GM06990 (cell line): ENCODE data around the gene TSC22D3.
"Not testable (repeated sequence)": the region's sequence is repeated elsewhere in the genome, so short reads cannot be mapped to it uniquely, and the experiment has no call there.

Experiments
- DNase-seq: peaks from one replicate; pipeline ENCODE4 v3.0.0-alpha.2; 2011; ENCODE audit not compliant: insufficient read length; ENCODE audit errors: extremely low read depth
- H3K27me3 ChIP-seq: replicated peaks from 2 replicates; pipeline ENCODE4 v1.6.0; 2011; ENCODE audit warnings: low read length; ENCODE audit not compliant: control insufficient read depth, insufficient read depth
- H3K36me3 ChIP-seq: 2 replicates; pipeline ENCODE4 v1.5.1; 2011; ENCODE audit warnings: low read length; ENCODE audit not compliant: control insufficient read depth, insufficient read depth
- H3K4me3 ChIP-seq: replicated peaks from 2 replicates; pipeline ENCODE4 v1.5.1; 2011; ENCODE audit warnings: low read depth, mild to moderate bottlenecking, control low read depth, low read length
- CTCF ChIP-seq: IDR thresholded peaks from 2 replicates; pipeline ENCODE4 v1.5.1; 2011; ENCODE audit warnings: low read length, control low read depth, mild to moderate bottlenecking, inconsistent platforms; ENCODE audit not compliant: insufficient read depth, poor library complexity, severe bottlenecking

Gene TSC22D3

GRCh38 chrX:107700317-107700774 lies 75.2 kb downstream of the TSC22D3 start:
- Histone ChIP-seq H3K36me3 (no peaks in the 10 kb centered on the region), H3K27me3 (no peaks in the 10 kb centered on the region), H3K4me3 (no peak overlapping the region)
- no peak for TF ChIP-seq CTCF
- no peak for DNase-seq

- TF ChIP-seq CTCF, result no peak
- H3K27me3 ChIP-seq, result no peaks in the 10 kb centered on the region
- no peaks in the 10 kb centered on the region for H3K36me3 ChIP-seq
- no peak for DNase-seq
- H3K4me3 ChIP-seq, result no peak overlapping the region
Observed at GRCh38 chrX:107699616-107700015, 76.0 kb downstream of the TSC22D3 start.

- H3K4me3 ChIP-seq, result no peak overlapping the region
- no peaks in the 10 kb centered on the region for H3K27me3 ChIP-seq
- no peak for DNase-seq
- H3K36me3 ChIP-seq, result no peaks in the 10 kb centered on the region
- no peak for TF ChIP-seq CTCF
Observed at GRCh38 chrX:107691024-107691448, 84.6 kb downstream of the TSC22D3 start.

- no peak overlapping the region for H3K4me3 ChIP-seq
Observed at GRCh38 chrX:107687445-107687844, 88.1 kb downstream of the TSC22D3 start.

GRCh38 chrX:107686792-107687191 lies 88.8 kb downstream of the TSC22D3 start:
- no peak for TF ChIP-seq CTCF
- no peaks in the 10 kb centered on the region for H3K36me3 ChIP-seq
- DNase-seq, result no peak
- H3K27me3 ChIP-seq, result no peaks in the 10 kb centered on the region
- H3K4me3 ChIP-seq, result no peak overlapping the region

More at GRCh38 chrX:107687445-107687844, 88.1 kb downstream of the TSC22D3 start:
- no peak for DNase-seq
- H3K36me3 ChIP-seq, result no peaks in the 10 kb centered on the region
- no peak for TF ChIP-seq CTCF
- H3K27me3 ChIP-seq, result no peaks in the 10 kb centered on the region

GRCh38 chrX:107686026-107686425 lies 89.6 kb downstream of the TSC22D3 start:
- H3K4me3 ChIP-seq, result no peak overlapping the region
- no peak for TF ChIP-seq CTCF
- H3K36me3 ChIP-seq, result no peaks in the 10 kb centered on the region
- no peak for DNase-seq
- H3K27me3 ChIP-seq, result no peaks in the 10 kb centered on the region

- not testable (repeated sequence) for H3K27me3 ChIP-seq, H3K36me3 ChIP-seq, H3K4me3 ChIP-seq, DNase-seq
Observed at GRCh38 chrX:107685586-107685985, 90.0 kb downstream of the TSC22D3 start.
